H1 (cell line): ENCODE data around the gene CA10. TPM values are rescaled to one million over a fixed set of nuclear protein-coding genes. Genes with fewer than 3 reads are reported as not detected.

Experiments
- CTCF ChIA-PET: fragments of 300-600 bp; sonication (Branson Sonifier 250); formaldehyde crosslinking; loops from one replicate; lab custom pipeline; 2021; ENCODE audit not compliant: partially characterized antibody; lab: Charles Lee
- POLR2A ChIA-PET: fragments of 300-600 bp; sonication (Branson Sonifier 250); formaldehyde crosslinking; loops from one replicate; lab custom pipeline; 2021; ENCODE audit warnings: inconsistent platforms; ENCODE audit not compliant: partially characterized antibody; lab: Charles Lee
- DNase-seq, 2 experiments: peaks; one replicate each; pipeline versions ENCODE4 v3.0.0 to v3.0.0-alpha.2; 2010 to 2022; ENCODE audit warnings: low spot score in 2 of 2, low read depth in 1 of 2, mixed read lengths in 1 of 2
- FAIRE-seq: peaks from 2 replicates; lab custom pipeline; 2011; peaks lifted over from hg19 to GRCh38; lab: Jason Lieb, UNC
- H2AFZ ChIP-seq: 2 replicates; pipeline ENCODE4 v1.8.1; 2012; ENCODE audit warnings: low read length, inconsistent platforms
- H2AK5ac ChIP-seq: 2 replicates; pipeline ENCODE4 v1.6.1; 2013; ENCODE audit warnings: low read depth, low read length
- H2BK120ac ChIP-seq: replicated peaks from 2 replicates; pipeline ENCODE3; 2013; ENCODE audit warnings: low read depth, low read length, inconsistent platforms
- H2BK12ac ChIP-seq: 2 replicates; pipeline ENCODE4 v1.6.1; 2013; ENCODE audit warnings: low read depth, low read length
- H2BK15ac ChIP-seq: 2 replicates; pipeline ENCODE4 v1.6.1; 2013; ENCODE audit warnings: low read length
- H2BK20ac ChIP-seq: 2 replicates; pipeline ENCODE4 v1.6.1; 2013; ENCODE audit warnings: low read length
- H2BK5ac ChIP-seq: 2 replicates; pipeline ENCODE4 v1.6.1; 2013; ENCODE audit warnings: low read depth, low read length
- H3K14ac ChIP-seq: 2 replicates; pipeline ENCODE4 v1.6.1; 2013; ENCODE audit warnings: inconsistent platforms; ENCODE audit not compliant: insufficient read length
- H3K18ac ChIP-seq: 2 replicates; pipeline ENCODE4 v1.6.1; 2013; ENCODE audit warnings: low read length; ENCODE audit errors: extremely low read depth
- H3K23ac ChIP-seq: 2 replicates; pipeline ENCODE4 v1.6.1; 2013; ENCODE audit warnings: inconsistent platforms; ENCODE audit not compliant: insufficient read length
- H3K23me2 ChIP-seq: 2 replicates; pipeline ENCODE4 v1.6.1; 2013; ENCODE audit warnings: low read depth, low read length
- H3K27ac ChIP-seq: 2 replicates; pipeline ENCODE4 v1.6.1; 2011; ENCODE audit warnings: low read depth, low read length, inconsistent platforms
- H3K27me3 ChIP-seq, 4 experiments: replicated peaks in 1 of 4; 1 replicate in 1 of 4; 2 replicates in 3 of 4; pipeline versions ENCODE4 v1.6.1 to v1.8.1; 2011 to 2013; ENCODE audit warnings: low read length in 3 of 4, mild to moderate bottlenecking in 3 of 4, inconsistent platforms in 2 of 4, mixed read lengths in 2 of 4, moderate library complexity in 1 of 4; ENCODE audit not compliant: control insufficient read depth in 3 of 4, insufficient read depth in 3 of 4; ENCODE audit errors: extremely low read depth in 1 of 4
- H3K36me3 ChIP-seq, 4 experiments: 2 replicates each; pipeline versions ENCODE4 v1.6.1 to v1.8.1; 2011 to 2013; ENCODE audit warnings: mild to moderate bottlenecking in 4 of 4, low read length in 3 of 4, moderate library complexity in 2 of 4, control low read depth in 1 of 4, inconsistent platforms in 1 of 4; ENCODE audit not compliant: insufficient read depth in 4 of 4, control insufficient read depth in 2 of 4
- H3K4ac ChIP-seq: replicated peaks from 2 replicates; pipeline ENCODE3; 2013; ENCODE audit warnings: low read length, low read depth, mixed read lengths, inconsistent platforms; ENCODE audit not compliant: insufficient read length
- H3K4me1 ChIP-seq, 4 experiments: replicated peaks in 1 of 4; 1 replicate in 1 of 4; 2 replicates in 3 of 4; pipeline versions ENCODE4 v1.6.1 to v1.8.1; 2011 to 2013; ENCODE audit warnings: low read length in 3 of 4, inconsistent platforms in 2 of 4, mixed read lengths in 1 of 4; ENCODE audit not compliant: insufficient read depth in 4 of 4, control insufficient read depth in 3 of 4
- H3K4me2 ChIP-seq, 2 experiments: 2 replicates each; pipeline versions ENCODE4 v1.6.1 to v1.8.1; 2011 to 2013; ENCODE audit warnings: low read depth in 2 of 2, low read length in 2 of 2, control low read depth in 1 of 2, inconsistent platforms in 1 of 2, mild to moderate bottlenecking in 1 of 2; ENCODE audit not compliant: insufficient read depth in 1 of 2
- H3K4me3 ChIP-seq, 4 experiments: fragments of 200-600, 300-600 bp in 1 of 4; sonication (generic), shearing (Covaris generic), sonication (Bioruptor Twin) in 1 of 4; 2 replicates each; pipeline versions ENCODE4 v1.5.1 to v1.8.1; 2011 to 2016; ENCODE audit warnings: low read length in 4 of 4, low read depth in 3 of 4, control low read depth in 2 of 4, inconsistent platforms in 2 of 4, mild to moderate bottlenecking in 2 of 4, mixed read lengths in 1 of 4, moderate library complexity in 1 of 4; ENCODE audit not compliant: insufficient read depth in 2 of 4; ENCODE audit errors: extremely low read depth in 1 of 4
- H3K56ac ChIP-seq: replicated peaks from 2 replicates; pipeline ENCODE3; 2013; ENCODE audit warnings: low read depth, mild to moderate bottlenecking, mixed read lengths, low read length, inconsistent platforms; ENCODE audit not compliant: insufficient read length
- H3K79me1 ChIP-seq: 2 replicates; pipeline ENCODE4 v1.6.1; 2013; ENCODE audit warnings: low read depth, low read length, control low read depth
- H3K79me2 ChIP-seq, 2 experiments: 2 replicates each; pipeline versions ENCODE4 v1.6.1 to v1.8.1; 2012 to 2013; ENCODE audit warnings: low read length in 2 of 2, mild to moderate bottlenecking in 2 of 2, inconsistent platforms in 1 of 2; ENCODE audit not compliant: insufficient read depth in 2 of 2, control insufficient read depth in 1 of 2
- H3K9ac ChIP-seq, 4 experiments: replicated peaks in 1 of 4; 1 replicate in 1 of 4; 2 replicates in 3 of 4; pipeline versions ENCODE4 v1.6.1 to v1.8.1; 2011 to 2013; ENCODE audit warnings: low read depth in 3 of 4, low read length in 3 of 4, control low read depth in 2 of 4, mild to moderate bottlenecking in 2 of 4, moderate library complexity in 2 of 4, inconsistent platforms in 1 of 4; ENCODE audit errors: extremely low read depth in 1 of 4
- H3K9me3 ChIP-seq, 2 experiments: 2 replicates each; pipeline versions ENCODE4 v1.6.1 to v1.8.1; 2012 to 2013; ENCODE audit warnings: mild to moderate bottlenecking in 2 of 2, moderate library complexity in 2 of 2, control low read depth in 1 of 2, inconsistent platforms in 1 of 2, low read depth in 1 of 2, low read length in 1 of 2, mixed read lengths in 1 of 2; ENCODE audit not compliant: insufficient read depth in 2 of 2
- H4K20me1 ChIP-seq, 2 experiments: replicated peaks in 1 of 2; 2 replicates each; pipeline versions ENCODE3 to v1.8.1; 2011 to 2013; ENCODE audit warnings: inconsistent platforms in 2 of 2, low read length in 2 of 2, mild to moderate bottlenecking in 1 of 2; ENCODE audit not compliant: insufficient read depth in 2 of 2, control insufficient read depth in 1 of 2
- H4K5ac ChIP-seq: 2 replicates; pipeline ENCODE4 v1.6.1; 2013; ENCODE audit warnings: low read length, low read depth, mixed read lengths, inconsistent platforms; ENCODE audit not compliant: insufficient read length
- H4K8ac ChIP-seq: 2 replicates; pipeline ENCODE4 v1.8.0; 2013; ENCODE audit warnings: mild to moderate bottlenecking, moderate library complexity, low read length, inconsistent platforms; ENCODE audit not compliant: insufficient read depth; ENCODE audit errors: extremely low read depth
- H4K91ac ChIP-seq: replicated peaks from 2 replicates; pipeline ENCODE3; 2013; ENCODE audit warnings: low read length, mixed read lengths, inconsistent platforms; ENCODE audit not compliant: insufficient read length
- CBX5 ChIP-seq: fragments of 300-800, 300-1000 bp; sonication (generic); IDR thresholded peaks from 2 replicates; pipeline ENCODE4 v1.7.1; 2016; ENCODE audit warnings: antibody characterized with exemption, low read length, low read depth
- CEBPB ChIP-seq: IDR thresholded peaks from 2 replicates; pipeline ENCODE4 v1.6.1; 2012; ENCODE audit warnings: low read depth, low read length
- FOSL1 ChIP-seq: IDR thresholded peaks from 2 replicates; pipeline ENCODE4 v1.6.1; 2011; ENCODE audit warnings: mild to moderate bottlenecking, low read depth, low read length, moderate library complexity; ENCODE audit not compliant: insufficient read depth
- KDM4A ChIP-seq: IDR thresholded peaks from one replicate; pipeline ENCODE4 v1.7.1; 2012; ENCODE audit warnings: low read depth, mild to moderate bottlenecking, moderate library complexity, low read length, inconsistent platforms; ENCODE audit not compliant: severe bottlenecking
- NRF1 ChIP-seq: IDR thresholded peaks from 2 replicates; pipeline ENCODE4 v1.6.1; 2011; ENCODE audit warnings: mild to moderate bottlenecking, low read depth, low read length, improper control_type of control experiment
- PHF8 ChIP-seq: fragments of 200-600 bp; sonication (generic); conservative IDR thresholded peaks from 2 replicates; pipeline ENCODE4 v1.7.1; 2012; ENCODE audit warnings: low read depth, mild to moderate bottlenecking, inconsistent platforms, low read length, moderate library complexity
- POLR2AphosphoS5 ChIP-seq: IDR thresholded peaks from 2 replicates; pipeline ENCODE4 v1.6.1; 2011; ENCODE audit warnings: low read depth, low read length
- RAD21 ChIP-seq, 2 experiments: IDR thresholded peaks in 1 of 2; conservative IDR thresholded peaks in 1 of 2; 2 replicates each; pipeline ENCODE4 v1.6.1; 2011; ENCODE audit warnings: low read depth in 2 of 2, low read length in 2 of 2, improper control_type of control experiment in 1 of 2, inconsistent platforms in 1 of 2, mild to moderate bottlenecking in 1 of 2, moderate library complexity in 1 of 2
- RBBP5 ChIP-seq: IDR thresholded peaks from 2 replicates; pipeline ENCODE4 v1.7.1; 2012; ENCODE audit warnings: low read depth, mild to moderate bottlenecking, inconsistent platforms, low read length, moderate library complexity, borderline replicate concordance
- SIX5 ChIP-seq: IDR thresholded peaks from 2 replicates; pipeline ENCODE4 v1.6.1; 2011; ENCODE audit warnings: mild to moderate bottlenecking, low read depth, low read length
- SP1 ChIP-seq: IDR thresholded peaks from 2 replicates; pipeline ENCODE4 v1.6.1; 2011; ENCODE audit warnings: low read depth, low read length
- SP2 ChIP-seq: IDR thresholded peaks from 2 replicates; pipeline ENCODE4 v1.6.1; 2012; ENCODE audit warnings: mild to moderate bottlenecking, low read length, inconsistent platforms
- SP4 ChIP-seq: IDR thresholded peaks from 2 replicates; pipeline ENCODE4 v1.6.1; 2012; ENCODE audit warnings: low read length, inconsistent platforms
- TCF12 ChIP-seq: IDR thresholded peaks from 2 replicates; pipeline ENCODE4 v1.6.1; 2011; ENCODE audit warnings: low read depth, mild to moderate bottlenecking, low read length
- WGBS, 2 experiments: shearing (Covaris generic) in 1 of 2; methylation state at CpG; one replicate each; pipeline versions ENCODE4 v1.1.6 to v1.1.7; 2013 to 2015; ENCODE audit warnings: low lambda C conversion rate in 2 of 2, mixed read lengths in 2 of 2, inconsistent platforms in 1 of 2, low coverage in 1 of 2, missing lambda C conversion rate in 1 of 2; ENCODE audit not compliant: insufficient replicate concordance in 2 of 2, insufficient coverage in 1 of 2, insufficient read length in 1 of 2; ENCODE audit errors: extremely low coverage in 1 of 2, missing lambda C conversion rate in 1 of 2; 5-methylcytosine and 5-hydroxymethylcytosine counted together
- polyA plus RNA-seq, 7 experiments: library from polyadenylated mRNA; depleted of rRNA in 3 of 7; stranded (reverse) in 5 of 7; unstranded in 2 of 7; fragments of >200 nt in 5 of 7; fragments of 200-250 nt in 2 of 7; gene quantifications; 1 replicate in 5 of 7; 2 replicates in 1 of 7; 4 replicates in 1 of 7; pipeline versions ENCODE4 v1.2.1 to v1.2.3, GENCODE V29; 2011 to 2013; ENCODE audit warnings: missing spikeins in 2 of 7, mixed read lengths in 2 of 7
- total RNA-seq: library from RNA; stranded (reverse); fragmentation: NEBNext Ultra II Directional; extraction: Animal tissue kit (Norgen Biotek cat#: 25700); gene quantifications from 2 replicates; pipeline ENCODE4 v1.2.1, GENCODE V29; 2021
- TF ChIP-seq, protein P1 (sequence below): IDR thresholded peaks from 2 replicates; pipeline ENCODE4 v1.6.1; 2012; ENCODE audit warnings: inconsistent platforms

Gene CA10
- total and polyA plus RNA-seq, 2 of the 8 experiments (the other 6 are each of a cell fraction or from before 2014, with no cell fraction given): 0.60 to 0.63 TPM

DNA sequence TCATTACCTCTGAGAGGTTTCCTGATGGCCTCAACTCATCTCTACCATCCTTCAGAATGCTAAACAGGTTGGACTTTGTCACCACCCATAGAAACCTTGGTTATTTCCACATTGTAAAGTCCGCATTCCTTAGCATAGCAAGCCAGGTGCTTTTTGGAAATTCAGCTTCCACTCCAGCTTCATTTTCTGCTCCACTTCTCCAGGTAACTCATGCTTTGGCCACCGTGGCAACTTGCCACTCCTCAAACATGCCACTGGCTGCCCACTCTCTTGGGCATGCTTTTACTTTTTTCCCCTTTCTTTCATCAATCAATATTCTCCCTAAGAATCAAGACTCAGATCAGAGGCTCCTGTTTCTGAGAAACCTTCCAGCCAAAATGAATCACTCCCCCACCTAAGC, 203.3 kb downstream of the CA10 start:
- no peaks in the 10 kb centered on the region for H3K27me3 ChIP-seq
- H3K23ac ChIP-seq: no peak overlapping the region
- no peaks in the 10 kb centered on the region for H3K79me1 ChIP-seq
- no peaks in the 10 kb centered on the region for H3K79me2 ChIP-seq
- no peak overlapping the region for H3K9ac ChIP-seq
- DNase-seq (no peak), FAIRE-seq (no peak)
- no peaks in the 10 kb centered on the region for H3K23me2 ChIP-seq
- H3K4me1 ChIP-seq: no peaks in the 10 kb centered on the region
- H4K8ac ChIP-seq: no peak overlapping the region
- H2BK120ac ChIP-seq: no peak overlapping the region
- H4K91ac ChIP-seq: no peak overlapping the region
- no peak overlapping the region for H2BK5ac ChIP-seq
- no peak overlapping the region for H3K14ac ChIP-seq
- no peak overlapping the region for H2BK15ac ChIP-seq
- 87% methylated on average over 2 of the region's 2 CpGs; no CpG with 5 or more reads in 1 of the 2 experiments for WGBS, 2 experiments
- H3K56ac ChIP-seq: no peak overlapping the region
- no peaks in the 10 kb centered on the region for H4K20me1 ChIP-seq
- H2AFZ ChIP-seq: no peak overlapping the region
- no peak overlapping the region for H4K5ac ChIP-seq
- POLR2A ChIA-PET: no interaction called here
- no peak overlapping the region for H3K27ac ChIP-seq
- H2BK12ac ChIP-seq: no peak overlapping the region
- H3K4me2 ChIP-seq: no peak overlapping the region
- H3K9me3 ChIP-seq: no peaks in the 10 kb centered on the region
- H3K18ac ChIP-seq: no peak overlapping the region
- no peak overlapping the region for H3K4ac ChIP-seq
- CTCF ChIA-PET: interaction anchor here (1.2 to 1.7 kb wide), 2 partner anchors 38 to 152 kb away, joined by 3 to 4 read pairs; no protein-coding TSS in a partner anchor
- no peak overlapping the region for H2BK20ac ChIP-seq
- no peak overlapping the region for H2AK5ac ChIP-seq
- no peak overlapping the region for H3K4me3 ChIP-seq
- H3K36me3 ChIP-seq: no peaks in the 10 kb centered on the region
- TF ChIP-seq TCF12 (no peak), SIX5 (no peak), KDM4A (no peak), FOSL1 (no peak), SP4 (no peak), POLR2AphosphoS5 (no peak), CBX5 (no peak), RAD21 (IDR thresholded peaks at IDR 0.05 in 1 of 2, conservative IDR thresholded peaks at IDR 0.05 in 1 of 2; ENCODE audit: low read depth in 2 of 2, low read length in 2 of 2) (no peak), SP2 (no peak), PHF8 (no peak), NRF1 (no peak), CEBPB (no peak), SP1 (no peak), RBBP5 (no peak)
- TF ChIP-seq, protein P1, sequence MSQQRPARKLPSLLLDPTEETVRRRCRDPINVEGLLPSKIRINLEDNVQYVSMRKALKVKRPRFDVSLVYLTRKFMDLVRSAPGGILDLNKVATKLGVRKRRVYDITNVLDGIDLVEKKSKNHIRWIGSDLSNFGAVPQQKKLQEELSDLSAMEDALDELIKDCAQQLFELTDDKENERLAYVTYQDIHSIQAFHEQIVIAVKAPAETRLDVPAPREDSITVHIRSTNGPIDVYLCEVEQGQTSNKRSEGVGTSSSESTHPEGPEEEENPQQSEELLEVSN: no peak
